Measurements from ENCODE around the gene MYO5A.
A peak's percentile ranks its signal among the peaks of the same experiment; 100 is the strongest.

MYO5A gene

GRCh38 chr15:52483707-52484106, 45.0 kb downstream of the MYO5A start:
- Histone ChIP-seq H3K36me3 (ENCODE audit: low read length) (no peaks in the 10 kb centered on the region), H3K79me2 (ENCODE audit: insufficient read depth, low read length) (0 out of 2 replicates have a peak, but pooled peaks cover 3% of the 10 kb centered on the region)

GRCh38 chr15:52481915-52482314, 46.8 kb downstream of the MYO5A start:
- H3K4me2 ChIP-seq (ENCODE audit: low read depth, low read length, poor library complexity, severe bottlenecking) = peak overlapping the region; percentile 55
- no peaks in the 10 kb centered on the region for H3K27me3 ChIP-seq (ENCODE audit: low read length)
- H3K36me3 ChIP-seq (ENCODE audit: low read length) = no peaks in the 10 kb centered on the region
- TF ChIP-seq EZH2phosphoT487 (conservative IDR thresholded peaks at IDR 0.05; ENCODE audit: low read length) = no peak
- TF ChIP-seq, protein P1, sequence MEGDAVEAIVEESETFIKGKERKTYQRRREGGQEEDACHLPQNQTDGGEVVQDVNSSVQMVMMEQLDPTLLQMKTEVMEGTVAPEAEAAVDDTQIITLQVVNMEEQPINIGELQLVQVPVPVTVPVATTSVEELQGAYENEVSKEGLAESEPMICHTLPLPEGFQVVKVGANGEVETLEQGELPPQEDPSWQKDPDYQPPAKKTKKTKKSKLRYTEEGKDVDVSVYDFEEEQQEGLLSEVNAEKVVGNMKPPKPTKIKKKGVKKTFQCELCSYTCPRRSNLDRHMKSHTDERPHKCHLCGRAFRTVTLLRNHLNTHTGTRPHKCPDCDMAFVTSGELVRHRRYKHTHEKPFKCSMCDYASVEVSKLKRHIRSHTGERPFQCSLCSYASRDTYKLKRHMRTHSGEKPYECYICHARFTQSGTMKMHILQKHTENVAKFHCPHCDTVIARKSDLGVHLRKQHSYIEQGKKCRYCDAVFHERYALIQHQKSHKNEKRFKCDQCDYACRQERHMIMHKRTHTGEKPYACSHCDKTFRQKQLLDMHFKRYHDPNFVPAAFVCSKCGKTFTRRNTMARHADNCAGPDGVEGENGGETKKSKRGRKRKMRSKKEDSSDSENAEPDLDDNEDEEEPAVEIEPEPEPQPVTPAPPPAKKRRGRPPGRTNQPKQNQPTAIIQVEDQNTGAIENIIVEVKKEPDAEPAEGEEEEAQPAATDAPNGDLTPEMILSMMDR (IDR thresholded peaks at IDR 0.05; ENCODE audit: insufficient read depth, low read length, poor library complexity, severe bottlenecking) = no peak
- H3K9me2 ChIP-seq (replicated peaks; ENCODE audit: insufficient read depth, low read length) = no peaks in the 10 kb centered on the region
- H4K20me1 ChIP-seq (ENCODE audit: low read depth, low read length) = no peaks in the 10 kb centered on the region; the same call in 1 of the 2 replicates
- peak overlapping the region; percentile 46; the same call in 1 of the 2 replicates for H3K27ac ChIP-seq (ENCODE audit: low read depth, low read length)
- H3F3A ChIP-seq (ENCODE audit: insufficient read depth) = no peaks in the 10 kb centered on the region
- H3K9me3 ChIP-seq (ENCODE audit: insufficient read depth, low read length) = no peaks in the 10 kb centered on the region
- H3K9ac ChIP-seq (ENCODE audit: low read length) = no peak overlapping the region
- H3K4me3 ChIP-seq (ENCODE audit: insufficient read depth, low read length, poor library complexity, severe bottlenecking) = no peak overlapping the region
- H3K79me2 ChIP-seq (ENCODE audit: insufficient read depth, low read length) = 0 out of 2 replicates have a peak, but pooled peaks cover 3% of the 10 kb centered on the region
- peak overlapping the region; percentile 61 for H2AFZ ChIP-seq (ENCODE audit: low read depth, low read length, severe bottlenecking)

More at GRCh38 chr15:52483707-52484106, 45.0 kb downstream of the MYO5A start:
- H3K9me2 ChIP-seq (replicated peaks; ENCODE audit: insufficient read depth, low read length) = no peaks in the 10 kb centered on the region
- no peaks in the 10 kb centered on the region for H3K27me3 ChIP-seq (ENCODE audit: low read length)
- H4K20me1 ChIP-seq (ENCODE audit: low read depth, low read length) = no peaks in the 10 kb centered on the region; the same call in 1 of the 2 replicates
- H3K27ac ChIP-seq (ENCODE audit: low read depth, low read length) = no peak overlapping the region
- H3K9ac ChIP-seq (ENCODE audit: low read length) = no peak overlapping the region
- H3K4me2 ChIP-seq (ENCODE audit: low read depth, low read length, poor library complexity, severe bottlenecking) = no peak overlapping the region
- no peaks in the 10 kb centered on the region for H3K9me3 ChIP-seq (ENCODE audit: insufficient read depth, low read length)
- TF ChIP-seq, protein P1 (IDR thresholded peaks at IDR 0.05; ENCODE audit: insufficient read depth, low read length, poor library complexity, severe bottlenecking) = no peak
- TF ChIP-seq EZH2phosphoT487 (conservative IDR thresholded peaks at IDR 0.05; ENCODE audit: low read length) = no peak
- H2AFZ ChIP-seq (ENCODE audit: low read depth, low read length, severe bottlenecking) = no peak overlapping the region
- no peaks in the 10 kb centered on the region for H3F3A ChIP-seq (ENCODE audit: insufficient read depth)
- H3K4me3 ChIP-seq (ENCODE audit: insufficient read depth, low read length, poor library complexity, severe bottlenecking) = no peak overlapping the region

DNA sequence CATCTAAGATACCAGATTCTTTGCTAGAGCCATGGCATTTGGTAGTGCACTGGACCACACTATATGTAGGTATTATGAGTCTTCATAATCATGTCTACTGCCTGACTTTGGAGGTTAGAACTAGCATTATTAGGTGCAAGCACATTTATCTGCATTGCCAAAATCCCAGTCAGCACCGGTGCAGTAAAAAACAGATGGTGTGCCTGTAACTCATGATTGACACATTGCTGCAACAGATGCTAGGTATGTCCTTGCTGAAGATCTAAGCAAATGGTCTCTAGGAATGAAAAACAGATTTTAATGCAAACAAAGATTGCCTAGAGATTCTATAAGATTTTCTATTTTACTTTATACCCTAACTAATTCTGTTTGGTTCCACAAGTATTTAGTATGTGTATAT, 47.7 kb downstream of the MYO5A start:
- no peak overlapping the region for H3K4me2 ChIP-seq (ENCODE audit: low read depth, low read length, poor library complexity, severe bottlenecking)
- no peak overlapping the region for H3K9ac ChIP-seq (ENCODE audit: low read length)
- no peaks in the 10 kb centered on the region for H3K36me3 ChIP-seq (ENCODE audit: low read length)
- H3K79me2 ChIP-seq (ENCODE audit: insufficient read depth, low read length) = 0 out of 2 replicates have a peak, but pooled peaks cover 3% of the 10 kb centered on the region
- H3K9me3 ChIP-seq (ENCODE audit: insufficient read depth, low read length) = no peaks in the 10 kb centered on the region
- H3K4me3 ChIP-seq (ENCODE audit: insufficient read depth, low read length, poor library complexity, severe bottlenecking) = no peak overlapping the region
- no peaks in the 10 kb centered on the region for H3K27me3 ChIP-seq (ENCODE audit: low read length)
- no peaks in the 10 kb centered on the region for H3F3A ChIP-seq (ENCODE audit: insufficient read depth)
- no peak for TF ChIP-seq EZH2phosphoT487 (conservative IDR thresholded peaks at IDR 0.05; ENCODE audit: low read length)
- TF ChIP-seq, protein P1 (IDR thresholded peaks at IDR 0.05; ENCODE audit: insufficient read depth, low read length, poor library complexity, severe bottlenecking) = no peak
- H2AFZ ChIP-seq (ENCODE audit: low read depth, low read length, severe bottlenecking) = no peak overlapping the region
- H3K27ac ChIP-seq (ENCODE audit: low read depth, low read length) = no peak overlapping the region
- H3K9me2 ChIP-seq (replicated peaks; ENCODE audit: insufficient read depth, low read length) = no peaks in the 10 kb centered on the region
- no peaks in the 10 kb centered on the region; the same call in 1 of the 2 replicates for H4K20me1 ChIP-seq (ENCODE audit: low read depth, low read length)

Measured in SU-DHL-6 (cell line).